Activated CD4-positive, alpha-beta T cell treated with anti-CD3 and anti-CD28 coated beads, Interleukin-2, amount 50 U/mL, for 24 hours (primary cell): ENCODE measurements around the gene P4HB.

Source experiments
- DNase-seq, 2 donors: peaks; one replicate each; pipeline ENCODE4 v3.0.0-alpha.2; 2020; ENCODE audit warnings: low read depth in 1 of 2, low spot score in 1 of 2

Gene P4HB

GRCh38 chr17:81813371-81813684 lies 47.0 kb downstream of the P4HB start:
- no peak for DNase-seq

DNA sequence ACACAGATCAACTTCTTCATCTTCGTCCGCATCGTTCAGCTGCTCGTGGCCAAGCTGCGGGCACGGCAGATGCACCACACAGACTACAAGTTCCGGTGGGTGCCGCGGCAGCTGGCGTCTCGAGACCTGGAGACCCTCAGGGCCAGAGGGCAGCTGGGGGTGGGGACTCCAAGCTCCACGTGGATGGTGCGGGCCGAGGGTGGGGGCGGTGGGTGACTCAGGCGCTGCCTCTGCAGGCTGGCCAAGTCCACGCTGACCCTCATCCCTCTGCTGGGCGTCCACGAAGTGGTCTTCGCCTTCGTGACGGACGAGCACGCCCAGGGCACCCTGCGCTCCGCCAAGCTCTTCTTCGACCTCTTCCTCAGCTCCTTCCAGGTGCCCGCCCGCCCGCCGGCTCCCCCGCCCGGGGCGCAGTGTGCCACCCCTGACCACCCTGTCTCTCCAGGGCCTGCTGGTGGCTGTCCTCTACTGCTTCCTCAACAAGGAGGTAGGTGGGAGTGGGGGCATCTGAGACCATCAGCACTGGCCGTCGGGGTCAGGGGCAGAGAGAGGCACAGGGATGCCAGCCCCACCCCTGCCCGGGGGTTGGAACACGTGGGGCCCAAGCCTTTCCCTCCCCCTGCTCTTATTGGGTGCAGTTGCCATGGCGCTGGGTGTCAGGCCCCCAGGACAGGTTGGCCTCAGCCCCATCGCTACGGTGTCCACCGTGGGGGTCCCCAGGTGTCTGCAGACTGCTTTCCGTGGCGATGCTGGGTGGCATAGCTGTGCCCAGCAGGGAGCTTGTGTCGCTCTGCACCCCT lies 47.6 kb downstream of the P4HB start:
- no peak for DNase-seq

DNA sequence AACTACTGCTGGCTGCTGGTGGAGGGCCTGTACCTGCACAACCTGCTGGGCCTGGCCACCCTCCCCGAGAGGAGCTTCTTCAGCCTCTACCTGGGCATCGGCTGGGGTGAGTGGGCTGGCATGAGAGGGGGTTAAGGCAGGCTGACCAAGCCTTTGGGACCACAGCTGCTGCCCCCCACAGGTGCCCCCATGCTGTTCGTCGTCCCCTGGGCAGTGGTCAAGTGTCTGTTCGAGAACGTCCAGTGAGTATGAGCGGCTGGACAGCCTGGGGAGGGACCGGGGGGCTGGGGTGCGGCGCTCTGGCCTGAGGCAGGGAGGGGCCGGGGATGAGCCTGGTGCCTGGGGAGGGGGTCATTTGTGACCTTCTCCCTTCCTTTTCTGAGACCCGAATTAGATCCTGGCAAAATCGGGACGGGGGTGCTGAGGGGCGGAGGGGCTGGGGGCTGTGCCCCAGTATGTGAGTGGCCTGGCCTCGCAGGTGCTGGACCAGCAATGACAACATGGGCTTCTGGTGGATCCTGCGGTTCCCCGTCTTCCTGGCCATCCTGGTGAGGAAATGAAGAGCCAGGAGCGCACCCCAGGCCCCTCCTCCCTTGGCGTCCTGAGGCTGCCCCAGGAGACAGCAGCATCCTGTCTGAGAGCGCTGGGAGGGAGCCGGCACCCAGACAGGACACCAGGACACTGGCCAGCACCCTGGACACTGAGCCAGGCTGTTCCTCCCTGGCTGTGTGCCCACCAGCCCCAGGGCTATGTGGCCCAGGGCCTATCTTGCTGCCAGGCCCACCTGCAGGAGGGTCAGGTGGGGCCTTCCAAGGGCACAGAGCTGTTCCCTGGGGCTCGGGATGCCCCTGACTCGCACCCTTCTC lies 48.4 kb downstream of the P4HB start:
- DNase-seq = no peak

DNA sequence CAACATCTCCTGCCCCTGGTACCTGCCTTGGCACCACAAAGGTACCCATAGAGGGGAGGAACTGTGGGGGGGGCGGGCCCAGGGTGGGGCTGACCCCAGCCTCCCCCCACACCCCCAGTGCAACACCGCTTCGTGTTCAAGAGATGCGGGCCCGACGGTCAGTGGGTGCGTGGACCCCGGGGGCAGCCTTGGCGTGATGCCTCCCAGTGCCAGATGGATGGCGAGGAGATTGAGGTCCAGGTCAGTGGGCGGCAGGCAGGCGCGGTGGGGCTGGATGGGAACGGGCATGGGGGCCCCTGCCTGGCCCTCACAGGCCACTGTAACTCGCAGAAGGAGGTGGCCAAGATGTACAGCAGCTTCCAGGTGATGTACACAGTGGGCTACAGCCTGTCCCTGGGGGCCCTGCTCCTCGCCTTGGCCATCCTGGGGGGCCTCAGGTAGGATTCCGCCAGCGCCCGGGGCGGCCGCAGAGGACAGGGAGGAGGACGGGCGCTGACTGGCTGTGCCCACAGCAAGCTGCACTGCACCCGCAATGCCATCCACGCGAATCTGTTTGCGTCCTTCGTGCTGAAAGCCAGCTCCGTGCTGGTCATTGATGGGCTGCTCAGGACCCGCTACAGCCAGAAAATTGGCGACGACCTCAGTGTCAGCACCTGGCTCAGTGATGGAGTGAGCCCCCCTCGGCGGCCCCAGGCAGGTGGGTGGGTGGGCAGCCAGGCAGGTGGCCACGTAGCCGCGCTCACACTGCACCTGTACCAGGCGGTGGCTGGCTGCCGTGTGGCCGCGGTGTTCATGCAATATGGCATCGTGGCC lies 49.2 kb downstream of the P4HB start:
- no peak for DNase-seq

DNA sequence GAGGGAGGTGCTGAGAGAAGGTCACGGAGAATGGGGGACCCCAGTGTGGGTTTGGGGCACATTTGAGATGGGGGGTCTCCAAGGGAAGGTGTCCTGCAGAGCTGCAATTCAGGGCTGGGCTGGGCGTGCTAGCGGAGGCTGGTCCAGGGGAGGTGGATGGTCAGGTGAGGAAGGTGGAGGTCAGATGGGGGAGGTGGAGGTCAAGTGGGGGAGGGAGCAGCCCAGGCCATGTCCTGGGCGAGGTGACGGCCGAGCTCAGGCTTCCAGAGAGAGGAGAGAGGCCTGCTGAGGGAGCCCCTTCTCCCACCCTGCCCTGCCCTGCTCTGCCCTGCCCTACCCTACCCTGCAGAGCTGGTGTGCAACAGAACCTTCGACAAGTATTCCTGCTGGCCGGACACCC lies 49.9 kb downstream of the P4HB start:
- no peak for DNase-seq

GRCh38 chr17:81809556-81809998 lies 50.8 kb downstream of the P4HB start:
- no peak for DNase-seq

DNA sequence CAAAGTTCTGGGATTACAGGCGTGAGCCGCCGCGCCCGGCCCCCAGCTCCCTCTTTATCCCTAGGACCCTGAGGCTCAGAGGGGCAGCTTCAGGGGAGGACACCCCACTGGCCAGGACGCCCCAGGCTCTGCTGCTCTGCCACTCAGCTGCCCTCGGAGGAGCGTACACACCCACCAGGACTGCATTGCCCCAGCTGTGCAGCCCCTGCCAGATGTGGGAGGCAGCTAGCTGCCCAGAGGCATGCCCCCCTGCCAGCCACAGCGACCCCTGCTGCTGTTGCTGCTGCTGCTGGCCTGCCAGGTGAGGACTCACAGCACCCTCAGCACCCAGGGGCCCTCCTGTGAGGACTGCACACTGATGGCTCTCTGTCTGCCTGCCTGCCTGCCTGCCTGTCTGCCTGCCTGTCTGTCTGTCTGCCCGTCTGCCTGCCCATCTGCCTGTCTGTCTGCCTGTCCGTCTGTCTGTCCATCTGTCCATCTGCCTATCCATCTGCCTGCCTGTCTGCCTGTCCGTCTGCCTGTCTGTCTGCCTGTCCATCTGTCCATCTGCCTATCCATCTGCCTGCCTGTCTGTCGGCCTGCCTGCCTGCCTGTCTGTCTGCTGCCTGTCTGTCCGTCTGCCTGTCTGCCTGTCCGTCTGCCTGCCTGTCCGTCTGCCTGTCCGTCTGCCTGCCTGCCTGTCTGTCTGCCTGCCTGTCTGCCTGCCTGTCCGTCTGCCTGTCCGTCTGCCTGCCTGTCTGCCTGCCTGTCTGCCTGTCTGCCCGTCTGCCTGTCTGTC lies 51.4 kb downstream of the P4HB start:
- no peak for DNase-seq

GRCh38 chr17:81807839-81808238 lies 52.5 kb downstream of the P4HB start:
- DNase-seq = no peak

DNA sequence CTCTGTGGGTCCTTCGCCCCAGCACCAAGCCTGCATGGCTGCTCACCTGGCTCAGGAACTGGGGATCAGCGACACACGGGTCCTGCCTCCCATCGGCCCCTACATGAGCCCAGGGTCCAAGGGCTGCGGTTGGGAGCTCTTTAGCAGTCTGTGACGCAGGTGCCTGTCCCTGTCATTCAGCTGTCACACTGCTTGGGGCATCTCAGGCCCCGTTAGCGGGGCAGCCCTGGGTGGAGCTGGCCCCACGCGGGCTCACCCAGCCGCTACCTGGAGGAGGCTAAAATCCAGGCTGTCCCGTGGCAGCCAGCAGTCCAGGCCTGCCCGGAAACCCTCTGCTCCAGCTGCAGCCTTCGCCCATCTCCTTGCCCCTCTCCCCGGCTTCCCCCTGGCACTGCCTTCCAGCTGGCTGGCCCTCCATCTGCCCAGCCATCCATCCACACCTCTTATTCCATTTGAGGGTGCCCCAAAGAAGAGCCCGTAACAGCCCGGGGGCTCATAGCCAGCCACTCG lies 53.1 kb downstream of the P4HB start:
- DNase-seq = no peak

- DNase-seq = no peak
Observed at GRCh38 chr17:81806461-81807209, 53.7 kb downstream of the P4HB start.

DNA sequence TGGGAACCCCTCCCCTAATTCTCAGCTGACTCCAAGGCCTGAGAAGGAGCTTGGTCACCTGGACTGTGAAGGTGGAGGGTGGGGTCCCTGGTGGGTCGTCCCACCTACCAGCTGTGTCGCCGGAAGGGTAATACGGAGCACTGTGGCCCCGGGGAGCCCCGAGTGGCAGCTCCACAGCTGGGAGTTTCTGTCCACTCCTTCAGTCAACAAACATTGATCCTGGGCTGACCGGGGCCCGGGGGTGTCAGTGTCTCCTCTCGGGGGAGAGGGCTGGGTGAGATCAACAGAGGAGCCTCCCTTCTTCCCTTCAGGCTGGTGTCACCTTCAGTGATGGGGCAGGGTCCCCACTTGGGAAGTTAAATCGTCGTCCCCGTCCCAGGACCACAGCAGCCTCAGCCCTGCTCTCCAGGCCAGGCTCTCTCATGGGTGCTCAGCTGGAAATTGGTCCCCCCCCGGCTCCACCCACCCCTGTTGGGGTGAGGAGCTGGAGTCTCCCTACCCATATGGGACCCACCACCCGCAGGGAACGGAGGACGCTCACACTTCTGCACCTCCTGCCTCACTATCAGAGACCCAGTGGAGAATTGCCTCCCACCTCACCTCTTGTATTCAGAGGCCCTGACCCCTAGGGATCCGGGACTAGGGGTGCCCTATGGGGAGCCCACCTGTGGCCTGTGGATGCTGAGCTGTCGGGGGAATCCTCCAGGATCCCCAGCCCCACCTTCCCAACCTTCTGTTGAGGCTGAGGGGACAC lies 54.5 kb downstream of the P4HB start:
- DNase-seq = no peak

DNA sequence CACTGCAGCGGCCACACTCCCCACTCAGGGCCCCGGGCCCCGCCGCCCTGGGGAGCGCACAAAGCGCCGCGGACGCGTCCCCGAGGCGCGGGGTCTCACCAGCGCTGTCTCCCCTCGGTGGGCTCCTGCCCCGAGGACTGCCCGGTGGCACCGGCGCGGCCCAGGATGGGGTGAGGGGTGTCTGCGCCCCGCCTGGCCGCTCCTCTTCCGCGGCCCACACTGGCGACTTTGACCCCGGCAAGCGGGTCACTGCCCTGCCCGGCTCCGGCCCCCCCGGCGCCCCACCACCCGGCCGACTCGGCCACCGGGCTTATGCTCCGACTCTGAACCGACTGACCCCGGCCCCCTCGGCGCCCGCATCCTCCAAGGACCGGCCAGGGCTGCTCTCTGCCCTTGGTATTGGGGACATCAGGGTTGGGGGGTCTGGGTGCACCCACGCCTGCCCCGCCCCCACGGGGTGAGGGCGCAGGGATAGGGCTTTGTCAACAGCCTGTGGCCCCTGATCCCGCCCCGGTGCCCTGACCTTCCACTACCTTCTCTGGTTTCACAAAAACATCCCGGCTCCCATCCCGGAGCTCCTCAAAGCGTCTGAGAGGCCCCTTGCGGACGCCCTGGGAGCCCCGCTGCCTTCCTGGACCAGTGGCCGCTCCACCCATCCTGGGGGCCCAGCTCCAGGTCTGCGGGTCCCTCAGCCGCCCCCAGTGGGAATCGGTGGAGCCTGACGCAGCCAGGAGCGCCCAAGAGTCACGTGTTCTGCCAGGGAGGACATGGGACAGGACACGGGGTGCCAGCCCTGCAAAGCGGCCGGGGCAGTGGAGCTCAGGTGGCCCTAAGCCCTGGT lies 55.6 kb downstream of the P4HB start:
- DNase-seq = no peak

DNA sequence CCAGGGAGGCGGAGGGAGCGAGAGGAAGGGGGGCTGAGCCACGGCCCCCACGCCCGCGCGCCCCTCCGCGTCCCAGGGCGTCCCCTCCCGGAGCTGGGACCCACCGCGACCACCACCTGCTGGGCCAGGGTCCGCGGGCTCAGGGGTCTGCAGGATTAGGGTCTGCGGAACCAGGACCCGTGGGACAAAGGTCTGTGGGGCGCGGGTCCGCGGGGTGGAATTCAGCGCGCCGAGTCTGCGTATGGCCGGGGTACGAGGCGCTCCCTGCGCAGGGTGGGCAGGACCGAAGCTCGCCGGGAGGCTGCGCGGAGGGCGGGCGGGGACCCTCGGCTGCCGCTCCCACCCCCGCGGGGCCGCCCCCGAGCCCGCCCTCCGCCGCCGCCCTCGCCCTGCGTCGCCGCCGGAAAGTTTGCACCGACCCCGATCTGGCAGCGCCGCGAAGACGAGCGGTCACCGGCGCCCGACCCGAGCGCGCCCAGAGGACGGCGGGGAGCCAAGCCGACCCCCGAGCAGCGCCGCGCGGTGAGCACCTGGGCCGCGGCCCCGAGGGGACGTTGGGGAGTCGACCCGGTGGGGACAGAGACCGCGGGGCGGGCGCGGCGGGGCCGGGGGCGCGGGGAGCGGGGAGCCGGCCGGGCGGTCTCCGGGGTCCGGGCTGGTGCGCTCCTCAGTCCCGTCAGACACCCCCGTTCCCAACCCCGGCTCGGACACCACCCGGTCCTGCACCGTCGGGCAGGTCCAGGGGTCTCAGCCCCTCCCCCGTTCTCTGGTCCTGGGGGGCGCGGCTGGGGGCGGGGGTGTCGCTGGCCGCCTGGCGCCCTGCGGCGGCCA lies 56.4 kb downstream of the P4HB start, which contains the start of gene GCGR:
TSS of gene GCGR (plus strand) at position 423 of the 831 bp plus-strand sequence. CDS start 4,869 bp downstream, outside the sequence.
- no peak for DNase-seq

DNA sequence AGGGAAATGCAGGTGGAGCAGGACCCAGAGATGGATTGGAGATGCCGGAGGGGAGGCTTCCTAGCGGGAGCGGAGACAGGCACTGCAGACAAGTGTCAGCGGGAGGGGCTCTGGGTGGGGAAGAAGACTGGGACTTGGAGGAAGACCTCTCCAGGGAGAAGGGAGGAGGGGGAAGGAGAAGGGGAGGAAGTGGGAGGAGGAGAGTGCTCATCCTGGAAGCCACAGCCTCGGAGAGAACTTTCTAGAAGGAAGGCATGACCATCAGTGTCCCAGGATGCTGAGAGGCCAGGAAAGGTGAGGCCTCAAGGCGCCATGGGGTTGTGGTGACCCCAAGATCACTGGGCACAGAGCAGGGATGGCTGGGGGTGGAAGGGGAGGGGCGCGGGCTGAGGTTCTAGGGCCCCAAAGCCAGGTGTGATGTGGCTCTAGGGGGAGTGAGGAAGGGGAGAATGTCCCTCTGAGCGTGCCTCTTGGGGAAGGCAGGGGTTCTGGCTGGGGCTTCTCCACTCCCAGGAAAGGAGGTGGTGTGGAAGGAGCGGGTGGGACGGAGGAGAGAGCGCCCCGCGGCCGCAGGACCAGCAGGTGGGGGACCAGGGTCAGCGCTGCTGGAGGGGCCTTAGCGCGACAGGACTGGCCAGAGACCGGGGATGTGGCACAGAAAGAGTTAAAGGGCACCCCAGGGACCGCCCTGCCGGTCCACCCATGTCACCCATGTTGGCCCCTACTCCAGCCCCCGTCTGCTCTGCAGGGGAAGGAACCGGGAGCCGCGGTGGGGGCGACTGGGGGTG lies 57.3 kb downstream of the P4HB start:
- DNase-seq = no peak

GRCh38 chr17:81802048-81802758 lies 58.1 kb downstream of the P4HB start:
- no peak for DNase-seq

- no peak for DNase-seq
Observed at GRCh38 chr17:81801327-81801726, 59.0 kb downstream of the P4HB start.
